ENCODE measurements around the gene PKNOX1.

DNA sequence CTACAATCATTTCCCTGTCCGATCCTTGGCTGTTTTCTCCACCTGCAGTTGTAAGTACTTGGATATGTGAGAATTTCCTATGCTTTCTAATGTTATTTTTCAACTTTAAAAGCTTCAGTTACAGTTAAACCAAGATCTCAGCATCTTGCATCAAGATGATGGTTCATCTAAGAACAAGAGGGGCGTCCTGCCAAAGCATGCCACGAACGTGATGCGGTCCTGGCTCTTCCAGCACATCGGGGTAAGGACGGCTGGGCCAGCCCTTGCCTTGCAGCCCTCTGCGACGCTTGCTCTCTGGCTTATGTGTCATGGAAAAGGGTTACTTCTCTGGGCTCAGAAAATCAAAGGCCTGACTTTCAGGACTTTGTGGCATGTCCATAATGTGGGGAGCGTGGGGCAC is 46.8 kb downstream of the PKNOX1 start:
- TF ChIP-seq, protein P1, sequence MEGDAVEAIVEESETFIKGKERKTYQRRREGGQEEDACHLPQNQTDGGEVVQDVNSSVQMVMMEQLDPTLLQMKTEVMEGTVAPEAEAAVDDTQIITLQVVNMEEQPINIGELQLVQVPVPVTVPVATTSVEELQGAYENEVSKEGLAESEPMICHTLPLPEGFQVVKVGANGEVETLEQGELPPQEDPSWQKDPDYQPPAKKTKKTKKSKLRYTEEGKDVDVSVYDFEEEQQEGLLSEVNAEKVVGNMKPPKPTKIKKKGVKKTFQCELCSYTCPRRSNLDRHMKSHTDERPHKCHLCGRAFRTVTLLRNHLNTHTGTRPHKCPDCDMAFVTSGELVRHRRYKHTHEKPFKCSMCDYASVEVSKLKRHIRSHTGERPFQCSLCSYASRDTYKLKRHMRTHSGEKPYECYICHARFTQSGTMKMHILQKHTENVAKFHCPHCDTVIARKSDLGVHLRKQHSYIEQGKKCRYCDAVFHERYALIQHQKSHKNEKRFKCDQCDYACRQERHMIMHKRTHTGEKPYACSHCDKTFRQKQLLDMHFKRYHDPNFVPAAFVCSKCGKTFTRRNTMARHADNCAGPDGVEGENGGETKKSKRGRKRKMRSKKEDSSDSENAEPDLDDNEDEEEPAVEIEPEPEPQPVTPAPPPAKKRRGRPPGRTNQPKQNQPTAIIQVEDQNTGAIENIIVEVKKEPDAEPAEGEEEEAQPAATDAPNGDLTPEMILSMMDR (IDR thresholded peaks at IDR 0.05), result no peak
- no peak for TF ChIP-seq POLR2A (IDR thresholded peaks at IDR 0.05)
